ENCODE results near the gene CDK14. TPM values are rescaled to one million over a fixed set of nuclear protein-coding genes. Genes with fewer than 3 reads are reported as not detected.

Gene CDK14
- total RNA-seq, 4 donors from 2014 or later, result 29.3 to 37.8 (median 33.0) TPM

DNA sequence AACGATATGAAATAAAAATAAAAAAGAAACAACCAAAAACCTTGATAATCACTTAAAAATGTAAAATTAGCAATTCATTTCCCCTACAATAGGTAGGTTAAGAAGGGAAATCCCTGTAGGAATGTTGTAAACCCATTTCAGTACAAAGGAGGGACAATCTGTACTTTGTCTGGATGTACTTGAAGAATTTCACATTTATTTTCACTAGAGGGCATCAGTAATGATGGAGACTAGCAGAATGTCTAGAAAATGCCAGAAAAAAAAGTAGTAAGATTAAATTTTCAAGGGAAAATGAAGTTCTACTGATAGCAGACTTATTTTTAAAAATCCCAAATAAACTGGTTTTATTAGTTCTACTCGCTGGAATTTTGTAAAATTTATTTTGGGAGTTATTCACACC lies 459.1 kb downstream of the CDK14 start:
- intact Hi-C loops (cut with DNase I), result no loop called here
- H3K36me3 ChIP-seq, result no peaks in the 10 kb centered on the region
- H3K27me3 ChIP-seq, result no peaks in the 10 kb centered on the region
- DNase-seq, result no peak
- H3K4me3 ChIP-seq (replicated peaks in 1 of 3), result no peak overlapping the region
- TF ChIP-seq, protein P1, sequence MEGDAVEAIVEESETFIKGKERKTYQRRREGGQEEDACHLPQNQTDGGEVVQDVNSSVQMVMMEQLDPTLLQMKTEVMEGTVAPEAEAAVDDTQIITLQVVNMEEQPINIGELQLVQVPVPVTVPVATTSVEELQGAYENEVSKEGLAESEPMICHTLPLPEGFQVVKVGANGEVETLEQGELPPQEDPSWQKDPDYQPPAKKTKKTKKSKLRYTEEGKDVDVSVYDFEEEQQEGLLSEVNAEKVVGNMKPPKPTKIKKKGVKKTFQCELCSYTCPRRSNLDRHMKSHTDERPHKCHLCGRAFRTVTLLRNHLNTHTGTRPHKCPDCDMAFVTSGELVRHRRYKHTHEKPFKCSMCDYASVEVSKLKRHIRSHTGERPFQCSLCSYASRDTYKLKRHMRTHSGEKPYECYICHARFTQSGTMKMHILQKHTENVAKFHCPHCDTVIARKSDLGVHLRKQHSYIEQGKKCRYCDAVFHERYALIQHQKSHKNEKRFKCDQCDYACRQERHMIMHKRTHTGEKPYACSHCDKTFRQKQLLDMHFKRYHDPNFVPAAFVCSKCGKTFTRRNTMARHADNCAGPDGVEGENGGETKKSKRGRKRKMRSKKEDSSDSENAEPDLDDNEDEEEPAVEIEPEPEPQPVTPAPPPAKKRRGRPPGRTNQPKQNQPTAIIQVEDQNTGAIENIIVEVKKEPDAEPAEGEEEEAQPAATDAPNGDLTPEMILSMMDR (IDR thresholded peaks at IDR 0.05), result peak in 3 of 6 experiments; percentile 14 to 30 (median 26)
- no peak for TF ChIP-seq POLR2A (IDR thresholded peaks at IDR 0.05)
- H3K4me1 ChIP-seq, result peaks cover 3 to 9% of the 10 kb centered on the region in 2 donors
- no peak overlapping the region for H3K27ac ChIP-seq
- 92% methylated on average over 2 of the region's 2 CpGs for WGBS, 2 donors
- no peaks in the 10 kb centered on the region for H3K9me3 ChIP-seq

DNA sequence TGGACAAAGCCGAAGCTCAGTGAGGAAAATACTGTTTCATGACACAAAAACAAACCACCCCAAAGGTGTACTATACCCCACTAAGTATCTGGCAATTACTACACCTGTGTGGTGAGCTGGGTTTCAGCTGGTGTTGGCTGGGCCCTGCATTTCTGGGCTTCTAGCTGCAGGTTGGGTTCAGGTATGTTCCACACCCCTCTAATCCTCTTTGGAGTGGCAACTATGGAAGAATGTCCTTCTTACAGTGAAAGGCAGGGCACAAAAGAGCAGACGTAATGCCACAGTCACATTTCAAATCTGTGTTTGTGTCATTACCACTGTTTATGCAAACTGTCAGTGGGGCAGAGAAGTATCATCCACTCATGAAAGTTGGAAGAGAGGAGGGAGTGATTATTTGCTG lies 466.6 kb downstream of the CDK14 start:
- WGBS, 2 donors, result 81 to 94% methylated on average over 2 of the region's 2 CpGs
- H3K27me3 ChIP-seq, result no peaks in the 10 kb centered on the region
- no peak for DNase-seq
- no peak overlapping the region for H3K4me3 ChIP-seq (replicated peaks in 1 of 3)
- TF ChIP-seq, protein P1 (IDR thresholded peaks at IDR 0.05), result no peak
- TF ChIP-seq POLR2A (IDR thresholded peaks at IDR 0.05), result no peak
- H3K4me1 ChIP-seq, result peaks cover 11 to 29% of the 10 kb centered on the region in 2 donors
- no peaks in the 10 kb centered on the region for H3K36me3 ChIP-seq
- H3K27ac ChIP-seq, result no peak overlapping the region
- intact Hi-C loops (cut with DNase I), result no loop called here
- H3K9me3 ChIP-seq, result no peaks in the 10 kb centered on the region

DNA sequence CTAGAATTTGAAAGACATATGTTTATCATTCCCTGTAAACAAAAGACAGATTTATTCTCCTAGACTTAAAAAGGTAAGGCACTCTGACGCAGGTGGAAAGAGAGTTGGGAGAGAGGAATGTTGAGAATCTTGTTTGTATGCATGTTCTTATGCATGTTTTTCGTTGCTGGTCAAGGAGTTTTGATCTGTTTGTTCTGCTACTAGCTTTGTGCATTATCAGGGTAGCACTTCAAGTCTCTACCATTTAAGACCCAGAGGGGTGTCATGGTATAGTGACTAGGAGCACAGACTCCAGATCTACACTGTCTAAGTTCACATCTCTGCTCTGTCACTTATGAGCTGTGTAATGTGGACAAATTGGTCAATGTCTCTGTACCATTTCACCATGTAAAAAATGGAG lies 467.9 kb downstream of the CDK14 start:
- Histone ChIP-seq H3K27ac (no peak overlapping the region), H3K36me3 (no peaks in the 10 kb centered on the region), H3K27me3 (no peaks in the 10 kb centered on the region), H3K9me3 (no peaks in the 10 kb centered on the region), H3K4me1 (peaks cover 11 to 29% of the 10 kb centered on the region in 2 donors), H3K4me3 (replicated peaks in 1 of 3) (no peak overlapping the region)
- intact Hi-C loops (cut with DNase I), result no loop called here
- no peak for DNase-seq
- TF ChIP-seq, protein P1 (IDR thresholded peaks at IDR 0.05), result no peak
- TF ChIP-seq POLR2A (IDR thresholded peaks at IDR 0.05), result no peak
- 63 to 68% methylated on average over 2 of the region's 2 CpGs for WGBS, 2 donors

DNA sequence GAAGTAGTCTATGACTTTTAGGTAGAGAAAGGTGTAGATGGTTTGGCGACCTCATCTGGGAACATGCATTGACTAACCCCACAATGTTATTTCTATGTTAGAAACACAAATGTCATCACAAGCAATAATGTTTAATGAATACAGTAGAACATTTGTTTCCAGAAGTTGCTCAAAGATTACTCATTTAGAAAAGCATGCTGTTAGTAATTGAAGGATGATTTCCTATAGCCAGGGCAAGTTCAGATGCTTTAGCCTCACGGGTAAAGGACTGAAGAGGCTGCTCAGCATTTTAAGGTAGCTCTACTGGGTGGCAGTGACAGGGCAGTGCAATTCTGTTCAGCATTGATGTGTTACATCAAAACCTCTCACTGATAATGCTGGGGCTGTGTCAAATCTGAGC lies 468.8 kb downstream of the CDK14 start:
- TF ChIP-seq, protein P1 (IDR thresholded peaks at IDR 0.05), result no peak
- TF ChIP-seq POLR2A (IDR thresholded peaks at IDR 0.05), result no peak
- 89 to 93% methylated on average over 2 of the region's 2 CpGs for WGBS, 2 donors
- Histone ChIP-seq H3K27ac (no peak overlapping the region), H3K36me3 (no peaks in the 10 kb centered on the region), H3K27me3 (no peaks in the 10 kb centered on the region), H3K9me3 (no peaks in the 10 kb centered on the region), H3K4me3 (replicated peaks in 1 of 3) (no peak overlapping the region), H3K4me1 (peaks cover 11 to 29% of the 10 kb centered on the region in 2 donors)
- DNase-seq, result no peak
- intact Hi-C loops (cut with DNase I), result no loop called here

DNA sequence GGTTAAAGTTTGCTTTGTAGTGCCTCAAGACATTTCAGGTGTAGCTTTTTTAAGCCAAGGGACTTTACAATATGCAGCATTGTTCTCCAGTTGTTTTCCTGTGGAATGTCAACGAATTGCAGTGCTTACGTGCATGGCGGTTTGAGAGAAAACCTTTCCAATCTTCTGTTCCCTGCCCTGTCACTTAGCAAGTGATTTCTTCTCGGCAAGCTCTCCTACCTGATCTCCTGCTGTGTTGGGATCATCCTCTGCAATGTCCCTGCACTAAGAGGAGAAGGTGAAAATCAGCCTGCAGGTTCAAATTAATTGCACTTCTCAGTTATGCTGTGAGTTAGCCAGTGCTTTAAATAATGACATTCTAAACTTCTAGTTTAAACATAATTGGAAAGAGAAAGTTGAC lies 470.5 kb downstream of the CDK14 start:
- TF ChIP-seq, protein P1 (IDR thresholded peaks at IDR 0.05), result no peak
- no peak for TF ChIP-seq POLR2A (IDR thresholded peaks at IDR 0.05)
- WGBS, 2 donors, result 60% methylated on average over 4 of the region's 4 CpGs
- H3K27ac ChIP-seq, result no peak overlapping the region
- H3K4me3 ChIP-seq (replicated peaks in 1 of 3), result no peak overlapping the region
- intact Hi-C loops (cut with DNase I), result no loop called here
- no peaks in the 10 kb centered on the region for H3K27me3 ChIP-seq
- no peaks in the 10 kb centered on the region for H3K9me3 ChIP-seq
- H3K36me3 ChIP-seq, result no peaks in the 10 kb centered on the region
- DNase-seq, result no peak
- peaks cover 11 to 29% of the 10 kb centered on the region in 2 donors for H3K4me1 ChIP-seq
